ENCODE data around the gene MYH9. TPM values are rescaled to one million over a fixed set of nuclear protein-coding genes. Genes with fewer than 3 reads are reported as not detected.

MYH9 gene
- total RNA-seq, 2 donors from 2014 or later: 294 to 323 TPM

GRCh38 chr22:36335621-36336020 is 52.1 kb downstream of the MYH9 start:
- Histone ChIP-seq H3K9me3 (no peaks in the 10 kb centered on the region), H3K36me3 (replicated peaks in 1 of 2; ENCODE audit: insufficient read depth in 1 of 2, low read depth in 2 of 2) (peaks cover 0 to 7% of the 10 kb centered on the region in 2 donors), H3K27ac (peak overlapping the region; percentile 84 to 96 (median 90)), H3K4me3 (no peak overlapping the region), H3K4me1 (peaks cover 76% of the 10 kb centered on the region), H3K27me3 (no peaks in the 10 kb centered on the region)
- DNase-seq (peak in 1 of 4 donors; percentile 15), ATAC-seq (no peak)
- intact Hi-C loops (cut with DNase I): loop anchor here (5.0 kb wide), 1 partner anchor 47 kb away; no protein-coding TSS in a partner anchor
- TF ChIP-seq CTCF (IDR thresholded peaks at IDR 0.05) (no peak), POLR2A (IDR thresholded peaks at IDR 0.05) (no peak)
- 42 to 46% methylated on average over 9 of the region's 9 CpGs for WGBS, 2 donors

- TF ChIP-seq CTCF (IDR thresholded peaks at IDR 0.05) (no peak), POLR2A (IDR thresholded peaks at IDR 0.05) (no peak)
- Histone ChIP-seq H3K36me3 (replicated peaks in 1 of 2; ENCODE audit: insufficient read depth in 1 of 2, low read depth in 2 of 2) (peaks cover 0 to 6% of the 10 kb centered on the region in 2 donors), H3K9me3 (no peaks in the 10 kb centered on the region), H3K27ac (peak overlapping the region; percentile 84 to 96 (median 90)), H3K27me3 (no peaks in the 10 kb centered on the region), H3K4me3 (no peak overlapping the region), H3K4me1 (peaks cover 82% of the 10 kb centered on the region)
- peak; percentile 62 to 78 (median 68) for DNase-seq
- intact Hi-C loops (cut with DNase I): loop anchor here (5.0 kb wide), 1 partner anchor 47 kb away; no protein-coding TSS in a partner anchor
- ATAC-seq: peak; percentile 29
- 53 to 54% methylated on average over 10 to 17 of the region's 17 CpGs for WGBS, 2 donors
Observed at GRCh38 chr22:36334821-36335603, 52.8 kb downstream of the MYH9 start.

GRCh38 chr22:36334081-36334820 is 53.5 kb downstream of the MYH9 start:
- no peaks in the 10 kb centered on the region for H3K9me3 ChIP-seq
- intact Hi-C loops (cut with DNase I): no loop called here
- H3K4me1 ChIP-seq: peaks cover 90% of the 10 kb centered on the region
- H3K36me3 ChIP-seq (replicated peaks in 1 of 2; ENCODE audit: insufficient read depth in 1 of 2, low read depth in 2 of 2): peaks cover 0 to 2% of the 10 kb centered on the region in 2 donors
- DNase-seq (peak in 3 of 4 donors; percentile 21 to 42 (median 38)), ATAC-seq (no peak)
- TF ChIP-seq POLR2A (IDR thresholded peaks at IDR 0.05): no peak
- peak in 1 of 7 experiments; percentile 5 for TF ChIP-seq CTCF (IDR thresholded peaks at IDR 0.05)
- H3K4me3 ChIP-seq: no peak overlapping the region
- peak overlapping the region; percentile 84 to 96 (median 90) for H3K27ac ChIP-seq
- WGBS, 2 donors: 72 to 77% methylated on average over 6 to 25 of the region's 25 CpGs
- no peaks in the 10 kb centered on the region for H3K27me3 ChIP-seq

- H3K4me1 ChIP-seq: peaks cover 96% of the 10 kb centered on the region
- H3K27ac ChIP-seq: peak overlapping the region; percentile 63 to 96 (median 89)
- intact Hi-C loops (cut with DNase I): no loop called here
Observed at GRCh38 chr22:36333644-36334043, 54.1 kb downstream of the MYH9 start.

More at GRCh38 chr22:36333644-36334043, 54.1 kb downstream of the MYH9 start:
- Histone ChIP-seq H3K36me3 (replicated peaks in 1 of 2; ENCODE audit: insufficient read depth in 1 of 2, low read depth in 2 of 2) (peaks cover 0 to 2% of the 10 kb centered on the region in 2 donors), H3K9me3 (no peaks in the 10 kb centered on the region), H3K27me3 (no peaks in the 10 kb centered on the region), H3K4me3 (no peak overlapping the region)
- 20 to 26% methylated on average over 5 of the region's 5 CpGs for WGBS, 2 donors
- DNase-seq (peak; percentile 43 to 71 (median 66)), ATAC-seq (no peak)
- TF ChIP-seq POLR2A (IDR thresholded peaks at IDR 0.05): no peak
- no peak for TF ChIP-seq CTCF (IDR thresholded peaks at IDR 0.05)
